GM18511 (cell line): Measurements from ENCODE around the gene CYB5B.

Experiments used
- ATAC-seq: cut with Tn5 transposase; IDR thresholded peaks from one replicate; pipeline ENCODE4 v1.9.1; 2021; ENCODE audit warnings: mild to moderate bottlenecking, moderate library complexity; ENCODE audit not compliant: unreplicated experiment

The CYB5B gene

GRCh38 chr16:69424053-69424934 lies at the start of gene CYB5B:
TSS of gene CYB5B (plus strand) at chr16:69424619. CDS start at chr16:69424684, 65 bp downstream.
- ATAC-seq = peak; percentile 98

- no peak for ATAC-seq
These were observed 47.9 kb upstream of the CYB5B start for GRCh38 chr16:69376393-69377059.

GRCh38 chr16:69378036-69378435 lies 46.4 kb upstream of the CYB5B start:
- ATAC-seq = no peak

DNA sequence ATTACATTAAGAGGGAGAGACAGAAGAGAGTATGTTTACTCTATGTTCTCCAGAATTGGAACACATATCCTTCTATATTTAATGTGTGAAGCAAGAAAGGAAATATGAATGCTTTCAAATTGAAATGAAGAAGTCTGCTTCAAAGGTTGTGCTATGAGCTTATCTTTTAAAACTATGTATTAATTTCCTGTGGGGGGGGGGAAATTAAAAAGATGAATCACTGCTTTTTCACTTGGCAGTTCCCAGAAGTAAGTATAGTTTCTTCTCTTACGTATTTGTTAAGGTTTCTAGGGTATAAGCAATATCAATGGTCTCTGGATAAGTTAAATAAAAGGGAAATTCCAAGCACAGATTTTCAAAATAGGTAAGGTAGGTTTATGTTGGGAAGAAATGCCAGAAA lies 45.7 kb upstream of the CYB5B start:
- ATAC-seq = no peak

DNA sequence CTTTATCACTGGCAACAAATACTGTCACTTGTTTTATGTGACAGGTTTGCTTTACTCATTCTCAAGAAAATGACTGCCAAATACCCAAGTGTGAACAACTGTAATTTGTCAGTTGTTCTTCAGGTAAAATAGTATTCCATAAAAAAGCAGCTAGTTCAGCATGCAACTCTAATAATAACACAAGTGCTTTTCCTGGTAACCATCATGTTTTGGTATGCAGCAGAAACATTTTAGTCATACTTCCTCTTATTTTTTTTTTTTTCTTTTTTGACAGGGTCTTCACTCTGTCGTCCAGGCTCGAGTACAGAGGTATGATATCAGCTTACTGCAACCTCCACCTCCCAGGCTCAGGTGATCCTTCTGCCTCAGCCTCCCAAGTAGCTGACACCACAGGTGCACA lies 43.2 kb upstream of the CYB5B start:
- ATAC-seq = no peak

GRCh38 chr16:69382421-69382820 lies 42.0 kb upstream of the CYB5B start:
- ATAC-seq = no peak

- no peak for ATAC-seq
These were observed 39.4 kb upstream of the CYB5B start for GRCh38 chr16:69384974-69385373.

- no peak for ATAC-seq
These were observed 37.8 kb upstream of the CYB5B start for GRCh38 chr16:69386596-69386995.

GRCh38 chr16:69393898-69394849 lies 30.2 kb upstream of the CYB5B start:
- no peak for ATAC-seq

DNA sequence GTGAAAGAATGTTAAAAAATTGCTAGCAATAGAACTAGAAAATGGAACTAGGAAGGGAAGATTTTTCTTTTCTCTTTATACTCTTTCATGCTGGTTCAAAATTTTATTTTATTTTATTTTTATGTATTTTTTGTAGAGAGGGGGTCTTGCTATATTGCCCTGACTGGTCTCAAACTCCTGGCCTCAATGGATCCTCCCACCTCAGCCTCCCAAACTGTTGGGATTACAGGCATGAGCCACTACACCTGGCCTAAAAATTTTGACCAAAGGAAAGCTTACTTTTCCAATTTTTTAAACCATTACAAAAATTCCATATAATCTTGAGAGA lies 28.6 kb upstream of the CYB5B start:
- no peak for ATAC-seq

DNA sequence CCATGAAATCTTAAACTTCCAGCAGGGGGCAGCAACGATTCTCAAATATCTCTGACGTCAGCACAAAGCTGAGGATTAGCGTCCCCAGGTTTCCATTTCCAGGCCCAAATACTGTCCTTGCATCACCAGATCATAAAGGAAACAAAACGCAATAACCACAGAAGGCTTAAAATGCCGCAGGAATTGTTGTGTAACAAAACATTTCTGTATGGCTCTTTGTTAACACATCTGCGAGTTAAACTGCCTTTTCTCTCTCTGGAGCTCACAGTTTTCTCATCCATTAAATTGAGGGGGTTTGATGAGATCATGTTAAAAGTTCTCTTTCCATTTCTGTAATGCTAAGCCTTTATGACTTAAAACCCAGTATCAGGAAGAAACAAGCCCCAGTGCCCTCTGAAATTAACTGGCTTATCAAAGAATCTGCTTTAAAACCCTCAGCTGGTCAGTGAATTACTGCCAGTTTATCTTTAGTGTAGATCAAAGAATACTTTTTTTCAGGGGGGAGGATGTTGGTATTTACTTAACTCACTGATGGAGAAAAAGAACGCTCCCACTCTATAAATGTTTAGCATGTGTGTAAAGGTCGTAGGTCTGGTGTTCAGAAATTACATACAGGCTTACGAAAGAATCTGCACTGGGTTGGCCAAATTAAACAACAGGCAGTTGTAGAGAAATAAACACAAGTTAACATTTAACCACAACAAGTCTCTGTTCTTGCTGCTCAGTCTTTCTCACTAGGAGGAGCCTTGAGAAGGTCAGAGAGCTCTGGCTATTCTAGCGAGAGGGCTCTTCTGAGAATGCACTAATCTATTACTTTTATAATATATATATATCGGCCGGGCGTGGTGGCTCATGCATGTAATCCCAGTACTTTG lies 28.0 kb upstream of the CYB5B start:
- ATAC-seq = no peak

DNA sequence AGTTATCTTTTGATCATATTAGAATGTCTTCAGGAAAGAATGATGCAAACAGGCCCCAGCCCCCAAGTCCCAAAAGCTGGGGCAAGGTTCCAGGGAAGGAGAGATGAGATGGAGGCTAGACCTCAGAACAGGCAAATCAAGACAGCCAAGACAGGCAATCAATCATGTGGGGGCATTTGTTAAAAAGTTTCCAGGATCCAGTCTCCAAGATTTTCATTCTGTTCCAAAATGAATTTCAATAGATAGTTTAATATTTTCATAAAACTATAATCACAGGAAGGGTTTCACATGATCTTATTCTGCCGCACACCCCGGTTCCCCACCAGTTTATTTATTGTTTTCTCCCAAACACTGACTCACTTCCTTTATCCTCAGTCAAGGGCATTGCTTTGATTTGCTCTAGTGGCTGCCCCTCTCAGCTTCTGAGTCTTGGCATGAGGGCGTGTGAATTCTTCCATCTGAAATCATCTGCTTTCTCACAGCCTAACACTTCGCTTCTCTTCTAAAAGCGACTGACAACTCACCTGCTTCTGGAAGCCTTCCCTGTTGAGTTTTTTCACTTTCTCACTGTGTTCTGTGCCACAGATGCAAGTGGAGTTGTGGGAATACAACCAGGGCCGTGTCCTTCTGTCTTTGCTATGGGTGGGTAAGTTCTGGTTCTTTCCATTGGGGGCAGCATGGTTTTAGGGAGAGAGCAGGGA lies 26.4 kb upstream of the CYB5B start:
- no peak for ATAC-seq

- ATAC-seq = no peak
These were observed 25.1 kb upstream of the CYB5B start for GRCh38 chr16:69399361-69399760.

DNA sequence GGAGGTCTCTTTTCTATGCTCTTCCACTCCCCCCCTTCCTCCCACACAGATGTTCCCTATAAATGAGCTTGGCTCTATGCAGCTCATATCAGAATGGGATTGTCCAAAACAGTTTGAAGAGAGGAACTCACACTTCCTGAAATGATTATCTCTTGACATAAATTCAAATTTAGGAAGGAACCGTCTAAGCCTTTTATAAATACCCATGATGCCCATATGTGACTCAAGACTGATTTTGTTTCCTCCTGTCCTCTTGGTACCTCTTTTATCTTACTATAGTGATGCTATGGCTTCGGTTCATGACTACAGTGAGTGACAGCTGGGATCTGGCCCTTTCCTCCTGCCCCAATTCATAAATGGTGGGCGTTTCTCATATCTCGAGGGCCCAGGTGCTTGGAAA lies 22.0 kb upstream of the CYB5B start:
- no peak for ATAC-seq

DNA sequence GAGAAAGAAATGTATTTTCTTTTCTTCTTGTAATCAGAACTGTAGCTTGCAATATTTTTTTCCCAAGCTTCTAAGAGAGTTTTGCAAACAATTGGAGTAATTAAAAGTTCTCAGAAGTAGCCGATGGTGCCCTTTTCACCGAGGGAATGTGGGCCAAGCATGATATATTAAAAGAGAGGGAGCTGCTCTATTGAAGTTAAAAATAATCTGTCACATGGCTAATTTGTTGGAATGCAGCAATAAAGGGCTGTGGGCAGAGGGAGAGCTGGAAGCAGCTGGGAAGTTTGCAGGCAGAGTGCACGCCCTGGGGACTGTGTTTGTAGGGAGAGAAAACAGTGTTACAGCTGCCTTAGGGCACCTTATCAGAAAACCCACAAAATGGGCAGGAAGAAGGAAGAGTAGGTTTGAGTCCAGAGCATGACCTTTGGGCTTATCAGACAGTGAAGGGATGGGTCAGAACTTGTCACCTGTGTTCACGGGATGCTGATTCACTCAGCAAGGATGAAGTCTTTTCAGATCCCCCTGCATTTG lies 20.1 kb upstream of the CYB5B start:
- ATAC-seq = no peak

GRCh38 chr16:69405326-69405725 lies 19.1 kb upstream of the CYB5B start:
- no peak for ATAC-seq

DNA sequence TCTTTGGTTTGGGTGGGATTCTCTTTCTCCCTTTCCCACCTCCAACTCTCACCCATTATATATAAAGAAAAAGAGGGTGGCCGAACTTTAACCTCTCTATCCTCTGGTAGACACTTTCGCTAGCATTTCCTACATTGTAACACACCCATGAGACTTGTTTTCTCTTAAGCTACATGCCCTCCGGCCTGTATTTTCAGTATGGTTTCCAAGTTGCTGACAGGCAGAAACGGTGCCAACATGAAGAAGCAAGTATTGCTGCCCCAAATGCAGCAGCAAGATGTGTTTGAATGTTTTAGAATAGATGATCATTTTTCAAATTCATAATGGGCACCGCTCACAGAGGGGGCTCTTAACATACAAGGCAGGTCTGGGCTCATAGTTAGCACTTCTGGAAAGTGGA lies 18.7 kb upstream of the CYB5B start:
- no peak for ATAC-seq

- ATAC-seq = no peak
These were observed 17.6 kb upstream of the CYB5B start for GRCh38 chr16:69406780-69407331.

DNA sequence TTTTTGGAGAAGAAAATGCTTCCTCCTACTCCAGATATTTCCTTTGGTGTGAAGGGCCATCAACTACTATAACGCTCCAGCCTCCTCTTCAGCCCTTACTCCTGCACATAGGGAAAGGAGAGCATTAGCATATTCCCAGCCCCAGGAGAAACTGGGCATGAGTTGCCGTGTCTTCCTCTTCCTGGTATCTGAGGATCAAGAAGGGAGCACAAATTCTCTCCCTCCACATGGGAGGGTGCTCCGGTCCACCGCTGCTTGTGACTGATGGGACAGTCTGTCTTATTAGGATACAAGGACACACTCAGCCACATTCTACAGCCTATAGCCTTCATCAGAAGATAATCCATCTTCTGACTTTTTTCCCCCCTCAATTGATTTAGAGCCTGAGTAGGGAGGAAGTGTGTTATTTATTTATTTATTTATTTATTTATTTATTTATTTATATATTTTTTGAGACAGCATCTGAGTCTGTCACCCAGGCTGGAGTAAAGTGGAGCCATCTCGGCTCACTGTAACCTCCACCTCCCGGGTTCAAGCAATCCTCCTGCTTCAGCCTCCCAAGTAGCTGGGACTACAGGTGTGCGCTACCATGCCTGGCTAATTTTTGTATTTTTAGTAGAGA lies 16.6 kb upstream of the CYB5B start:
- ATAC-seq = no peak
